Stimulated activated CD8-positive, alpha-beta memory T cell treated with anti-CD3 and anti-CD28 coated beads, Interleukin-15, amount 100 ng/mL, for 48 hours (primary cell): ENCODE measurements around the gene TTYH3.
A peak's percentile ranks its signal among the peaks of the same experiment; 100 is the strongest.

Experiments
- DNase-seq, 2 donors: peaks; one replicate each; pipeline ENCODE4 v3.0.0-alpha.2; 2020; ENCODE audit warnings: low read depth in 2 of 2

TTYH3 gene

DNA sequence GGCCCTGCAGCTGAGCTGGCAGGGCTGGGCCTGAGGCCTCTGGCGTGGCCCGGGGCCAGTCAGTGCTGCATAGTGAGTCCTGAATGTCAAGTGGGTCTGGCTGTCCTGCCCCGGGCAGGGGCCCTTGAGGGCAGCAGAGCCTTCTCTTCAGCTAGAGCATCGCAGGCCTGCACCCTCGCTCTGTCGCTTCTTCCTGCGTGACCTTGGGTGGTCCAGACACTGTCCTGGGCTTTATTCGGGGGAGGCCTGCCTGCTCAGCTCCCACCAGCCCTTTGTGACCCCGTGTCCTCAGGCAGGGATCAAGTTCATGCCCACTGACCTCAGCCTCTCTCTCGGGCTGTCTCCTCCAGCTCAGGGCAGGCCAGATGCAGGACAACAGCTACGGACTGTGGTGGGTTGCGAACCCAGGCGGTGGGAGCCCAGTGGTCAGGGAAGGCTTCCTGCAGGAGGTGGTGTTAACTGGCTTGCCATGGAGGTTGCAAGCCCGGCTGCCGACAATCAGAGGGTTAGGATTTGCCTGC, 3.4 kb downstream of the TTYH3 start:
- DNase-seq: no peak

DNA sequence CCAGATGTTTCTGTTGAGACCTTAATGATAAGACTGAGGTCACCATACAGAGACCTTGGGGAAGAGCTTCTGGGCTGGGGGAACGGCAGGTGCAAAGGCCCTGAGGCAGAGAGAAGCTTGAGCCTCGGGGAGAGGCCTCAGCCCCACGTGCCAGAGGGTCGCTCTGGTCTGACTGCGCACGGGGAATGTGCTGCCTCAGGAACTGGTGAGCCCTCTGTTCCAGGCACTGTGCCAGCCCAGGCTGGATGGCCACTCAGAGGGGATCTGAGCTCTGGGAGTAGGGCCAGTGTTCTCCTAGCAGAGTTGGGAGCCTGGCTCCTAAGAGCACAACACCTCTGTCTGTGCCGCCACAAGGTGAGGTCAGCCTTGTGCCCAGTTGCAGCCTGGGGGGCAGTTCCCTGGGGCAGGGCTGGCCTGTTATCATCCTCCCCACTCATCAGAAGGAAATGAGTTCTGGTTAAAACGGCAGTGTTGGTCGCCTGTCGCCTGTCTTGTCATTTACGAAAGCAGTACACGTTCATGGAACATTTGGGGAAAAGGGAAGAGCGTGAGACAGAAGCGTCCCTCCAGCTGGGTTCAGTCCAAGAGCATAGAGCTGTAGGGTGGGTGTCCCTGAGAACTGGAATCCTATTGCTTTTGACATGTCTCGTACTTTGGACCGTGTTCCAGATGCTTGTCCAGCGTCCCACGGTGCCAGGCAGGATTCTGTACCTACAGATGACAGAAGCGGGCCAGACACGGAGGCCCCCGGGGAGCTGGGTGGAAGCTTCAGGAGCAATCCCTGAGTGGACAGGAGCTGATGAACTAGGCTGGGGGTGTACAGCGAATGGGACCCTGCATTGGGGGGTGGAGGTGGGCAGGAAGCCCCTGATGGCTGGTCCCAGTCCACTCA, 4.3 kb downstream of the TTYH3 start:
- DNase-seq: no peak

GRCh38 chr7:2637066-2637471, 5.3 kb downstream of the TTYH3 start:
- no peak for DNase-seq

- no peak for DNase-seq
Measured at GRCh38 chr7:2637505-2638223, 5.9 kb downstream of the TTYH3 start.

DNA sequence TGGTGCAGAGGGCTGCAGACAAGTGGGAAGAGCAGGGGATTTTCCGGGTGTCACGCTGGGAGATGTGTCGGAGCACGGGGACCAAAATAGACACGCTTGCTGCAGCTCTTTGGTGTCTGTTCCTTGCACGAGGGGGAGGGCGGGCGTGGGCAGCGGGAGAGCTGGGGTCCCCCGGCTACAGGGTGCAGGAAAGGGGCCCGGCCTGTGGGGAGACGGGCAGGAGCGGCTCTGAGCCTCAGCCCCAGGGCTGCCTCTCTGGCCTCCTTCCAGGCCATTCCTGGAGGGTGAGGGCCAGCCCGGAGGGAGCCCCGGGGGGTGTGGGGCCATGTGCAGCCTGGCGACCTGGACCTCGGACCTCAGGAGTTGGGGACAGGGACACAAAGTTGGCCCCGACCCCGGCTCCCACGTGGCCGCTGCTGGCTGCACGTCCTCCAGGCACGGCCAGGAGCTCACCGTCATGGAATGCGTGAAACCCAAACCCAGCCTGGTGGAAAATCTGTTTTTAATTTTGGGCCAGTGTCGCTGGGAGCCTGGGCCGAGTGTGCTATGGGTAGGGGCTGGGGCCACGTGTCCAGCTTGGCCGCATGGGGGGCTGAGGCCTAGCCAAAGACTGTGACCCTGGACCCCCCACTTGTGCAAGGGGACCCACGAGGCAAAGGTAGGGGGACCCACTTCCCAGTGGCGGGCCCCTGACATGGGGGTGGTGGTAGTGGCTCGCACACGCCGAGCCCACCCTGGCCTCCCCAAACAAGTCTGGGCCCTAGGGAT, 6.6 kb downstream of the TTYH3 start:
- DNase-seq: no peak

DNA sequence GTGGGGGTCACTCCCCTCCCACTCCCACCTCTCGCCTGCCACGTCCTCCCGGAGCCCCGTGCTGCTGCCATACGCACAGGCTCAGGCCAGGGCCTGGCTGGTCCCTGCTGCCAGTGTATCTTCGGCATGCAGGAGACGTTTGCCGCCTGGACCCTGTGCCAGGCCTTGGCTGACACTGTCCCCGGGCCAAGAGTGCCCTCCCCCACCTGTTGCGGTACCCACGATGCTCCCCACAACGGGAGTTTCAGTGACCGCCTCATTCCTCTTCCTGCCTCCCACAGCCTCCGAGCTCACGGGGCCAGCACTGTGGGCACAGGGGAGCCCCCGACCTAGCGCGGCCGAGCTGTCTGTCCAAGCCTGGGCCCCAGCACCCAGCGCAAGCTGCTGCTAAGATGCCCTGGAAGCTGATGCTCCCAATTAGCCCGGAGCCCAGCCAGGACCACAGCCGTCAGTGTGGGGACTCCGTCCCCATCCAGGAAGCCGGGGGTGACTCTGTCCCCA, 7.4 kb downstream of the TTYH3 start:
- DNase-seq: no peak

- DNase-seq: no peak
Measured at GRCh38 chr7:2639695-2640481, 8.1 kb downstream of the TTYH3 start.

DNA sequence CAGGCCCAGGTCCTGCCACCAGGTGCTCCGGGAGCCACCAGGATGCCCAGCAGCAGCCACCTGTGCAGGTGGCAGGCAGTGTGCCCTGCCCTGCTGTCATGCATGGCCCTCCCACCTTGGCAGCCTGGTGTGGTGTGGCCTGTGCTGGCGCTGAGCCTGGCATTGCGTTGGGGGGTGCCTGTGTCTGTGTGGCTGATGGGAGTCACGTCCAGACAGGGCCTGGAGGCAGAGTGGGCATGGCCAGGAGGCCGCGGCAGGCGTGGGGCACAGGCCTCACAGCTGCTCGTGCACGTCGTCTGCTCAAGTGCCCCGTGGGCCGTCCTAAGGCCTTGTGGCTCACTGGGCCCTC, 8.7 kb downstream of the TTYH3 start:
- no peak for DNase-seq

DNA sequence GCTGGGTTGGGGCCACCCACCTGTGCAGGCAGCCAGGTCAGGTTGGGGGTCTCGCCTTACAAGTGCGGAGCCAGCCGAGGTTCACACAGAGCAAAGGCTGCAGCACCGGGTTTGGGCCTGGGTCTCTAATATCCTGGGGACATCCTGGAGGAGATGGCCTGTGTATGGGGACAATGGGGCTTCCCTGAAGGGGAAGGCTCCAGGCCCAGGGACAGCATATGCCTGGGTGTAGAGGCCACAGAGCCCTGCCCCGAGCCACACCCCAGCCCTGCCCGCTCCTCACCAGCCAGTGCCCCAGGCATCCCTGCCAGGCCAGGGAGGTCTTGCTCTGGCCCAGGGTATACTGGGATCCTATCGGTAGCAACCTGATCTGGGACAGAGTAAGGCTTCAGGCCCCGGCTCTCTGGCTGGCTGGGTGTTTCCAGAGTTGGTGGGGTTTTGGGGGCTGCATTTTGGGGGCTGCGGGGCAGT, 9.1 kb downstream of the TTYH3 start:
- DNase-seq: no peak

DNA sequence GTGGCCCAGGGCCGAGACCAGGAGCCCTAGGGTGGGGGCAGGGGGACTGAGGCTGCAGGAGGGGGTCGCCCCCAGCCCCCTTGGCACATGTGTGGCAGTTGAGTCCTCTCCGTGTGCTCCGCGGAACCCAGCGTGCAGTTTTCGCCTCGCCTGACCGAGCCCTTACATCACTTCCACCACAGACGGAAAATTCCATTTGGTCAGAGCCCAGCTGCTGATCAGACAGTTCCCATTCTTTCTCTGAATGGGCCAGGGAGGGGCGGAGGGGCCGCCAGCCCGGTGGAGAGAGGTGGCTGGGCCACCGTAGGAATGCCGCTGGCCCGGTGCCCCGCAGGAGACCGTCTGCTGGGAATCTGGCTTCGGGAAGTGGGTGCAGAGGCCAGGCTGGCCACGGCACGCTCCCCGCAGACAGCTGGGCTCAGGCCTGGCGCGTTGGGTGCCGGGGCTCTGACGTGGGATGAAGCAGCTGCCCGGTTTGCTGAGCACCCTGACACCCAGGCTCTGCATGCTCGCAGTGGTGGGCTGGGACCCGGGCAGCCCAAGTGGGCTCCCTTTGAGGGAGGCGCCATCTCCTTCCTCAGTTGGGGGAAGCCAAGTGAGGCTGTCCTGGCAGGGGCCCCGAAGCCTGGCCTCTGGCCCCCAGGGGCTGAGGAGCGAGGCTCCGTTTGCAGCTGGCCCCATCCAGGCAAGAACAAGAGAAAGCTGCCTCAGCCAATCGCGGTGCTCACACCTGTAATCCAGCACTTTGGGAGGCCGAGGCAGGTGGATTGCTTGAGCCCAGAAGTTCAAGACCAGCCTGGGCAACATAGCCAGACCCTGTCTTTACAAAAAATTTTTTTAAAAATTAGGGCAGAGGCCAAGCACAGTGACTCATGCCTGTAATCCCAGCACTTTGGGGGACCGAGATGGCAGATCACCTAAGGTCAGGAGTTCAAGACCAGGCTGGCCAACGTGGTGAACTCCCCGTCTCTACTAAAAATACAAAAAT, 9.9 kb downstream of the TTYH3 start:
- no peak for DNase-seq

DNA sequence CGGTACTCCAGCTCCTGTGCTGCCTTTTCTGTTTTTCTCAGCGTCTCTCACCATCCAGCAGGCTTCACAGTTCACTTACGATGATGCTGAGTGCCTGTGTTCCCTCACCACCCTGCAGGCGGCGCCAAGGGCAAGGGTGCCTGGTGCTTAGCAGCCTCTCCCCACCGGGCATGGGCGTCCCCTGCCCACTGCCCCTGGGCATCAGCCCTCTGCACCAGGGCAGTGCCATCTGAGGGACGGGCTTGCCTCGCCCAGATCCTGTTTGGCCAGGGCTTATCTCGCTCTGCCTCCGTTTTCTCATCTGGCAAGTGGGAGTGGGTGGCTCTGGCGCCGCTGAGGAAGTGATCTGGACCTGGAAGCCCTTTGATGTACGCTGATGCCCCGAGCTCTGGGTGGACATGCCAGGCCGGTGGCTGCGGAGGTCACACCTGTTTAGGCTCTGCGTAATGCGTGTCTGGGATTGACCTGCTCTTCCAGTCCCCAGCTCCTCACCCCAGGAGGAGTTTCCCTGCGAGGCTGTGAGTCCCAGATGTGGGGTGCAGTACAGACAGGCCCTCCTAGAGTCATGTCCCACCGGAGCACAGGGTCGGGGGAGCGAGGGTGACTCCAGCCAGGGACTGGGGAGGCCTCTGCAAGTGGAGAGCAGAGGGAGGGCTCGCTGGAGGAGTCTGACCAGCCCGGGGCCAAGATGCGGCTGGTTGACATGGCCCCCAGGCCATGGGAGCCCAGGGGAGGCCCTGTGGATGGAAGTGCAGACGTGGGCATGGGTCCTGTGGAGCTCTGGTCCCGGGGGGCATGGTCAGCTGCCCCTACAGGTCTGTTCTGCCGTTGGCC, 11.8 kb downstream of the TTYH3 start:
- DNase-seq: no peak

- no peak for DNase-seq
Measured at GRCh38 chr7:2644220-2644561, 12.4 kb downstream of the TTYH3 start.

- no peak for DNase-seq
Measured at GRCh38 chr7:2644562-2645273, 12.9 kb downstream of the TTYH3 start.

DNA sequence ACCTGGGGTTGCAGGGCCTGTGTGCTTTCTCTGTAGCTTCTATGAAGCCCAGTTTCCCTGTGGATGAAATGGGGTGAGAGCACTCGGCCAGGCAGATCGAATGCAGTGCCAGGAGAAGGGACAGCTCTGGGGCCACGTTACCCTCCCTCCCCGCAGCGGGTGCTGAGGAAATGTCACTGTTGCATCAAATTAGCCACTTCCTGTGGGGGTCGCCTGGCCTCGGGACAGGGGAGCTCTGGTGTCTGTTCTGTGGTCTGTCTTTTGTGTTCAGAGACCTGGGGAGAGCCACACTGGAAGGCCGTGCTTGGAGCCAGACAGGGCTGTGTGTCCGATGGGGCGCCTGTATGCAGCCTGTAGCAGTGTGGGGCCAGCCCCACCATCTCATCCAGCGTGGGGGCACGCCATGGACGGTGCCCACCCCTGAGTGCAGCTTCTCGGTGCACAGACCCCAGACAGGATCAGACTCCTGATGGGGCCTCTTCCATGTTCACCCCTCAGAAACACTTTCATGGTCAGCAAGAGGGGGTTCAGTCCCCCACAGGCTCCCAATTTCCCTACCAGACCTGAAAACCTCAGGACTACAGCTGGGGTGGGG, 13.6 kb downstream of the TTYH3 start:
- DNase-seq: peak in 1 of 2 donors; percentile 50

DNA sequence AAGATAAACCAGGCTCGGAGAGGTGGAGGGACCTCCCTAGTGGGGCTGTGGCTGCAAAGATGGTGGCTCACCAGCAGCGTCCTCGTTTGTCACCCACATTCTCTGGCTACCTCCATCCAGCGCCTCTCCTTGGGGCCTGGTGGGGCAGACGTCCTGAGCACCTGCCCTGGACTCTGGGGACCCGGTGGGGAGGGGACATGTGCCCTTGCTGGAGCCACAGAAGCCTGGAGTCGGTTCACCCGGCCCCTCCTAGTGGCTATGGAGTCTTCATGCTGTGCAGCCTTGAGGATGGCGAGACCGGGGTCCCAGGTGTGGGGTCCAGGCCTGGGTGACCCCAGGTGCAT, 14.5 kb downstream of the TTYH3 start:
- no peak for DNase-seq

GRCh38 chr7:2646680-2647571, 15.1 kb downstream of the TTYH3 start:
- no peak for DNase-seq

DNA sequence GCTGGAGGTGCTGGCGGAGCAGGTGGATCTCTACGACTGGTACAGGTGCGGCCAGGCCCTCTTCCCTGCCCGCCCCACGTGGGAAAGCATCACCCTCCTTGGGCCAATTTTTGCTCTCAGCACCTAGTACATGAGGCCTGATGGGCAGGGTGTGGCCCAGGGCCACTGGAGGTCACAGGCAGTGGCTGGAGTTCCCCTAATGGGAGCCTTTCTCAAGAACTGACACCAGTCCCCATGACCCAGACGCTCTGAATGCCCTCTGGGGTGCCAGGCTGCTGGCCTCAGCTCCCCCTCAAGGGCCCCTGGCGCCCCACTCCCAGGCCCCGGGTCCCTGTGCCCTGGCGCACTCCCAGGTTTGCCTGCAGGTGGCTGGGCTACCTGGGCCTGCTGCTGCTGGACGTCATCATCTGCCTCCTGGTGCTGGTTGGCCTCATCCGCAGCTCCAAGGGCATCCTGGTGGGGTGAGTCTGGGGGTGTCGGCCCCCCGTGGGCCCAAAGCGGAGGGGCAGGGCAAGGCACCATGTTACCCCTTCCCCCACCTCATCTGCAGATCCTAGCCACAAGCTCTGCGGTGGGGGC, 15.9 kb downstream of the TTYH3 start:
- no peak for DNase-seq
